HepG2 (cell line): ENCODE results near the gene THSD4. TPM values are rescaled to one million over a fixed set of nuclear protein-coding genes. Genes with fewer than 3 reads are reported as not detected.

Experiments used
- ATAC-seq: fragments of 200-7000 bp; cut with Tn5 transposase; 3 replicates; pipeline ENCODE4 v1.9.1; 2020; ENCODE audit warnings: mild to moderate bottlenecking, moderate library complexity
- BruUV-seq: library from RNA; stranded (reverse); fragments of 400-500 nt; replicated peaks from 2 replicates; lab custom pipeline; 2021; lab: Mats Ljungman, UMichigan
- CTCF ChIA-PET: fragments of 300-600 bp; formaldehyde crosslinking; extraction: SDS; loops from one replicate; lab custom pipeline; 2021; ENCODE audit warnings: low total read pairs, inconsistent platforms, low intra/inter-chr PET ratio; lab: Yijun Ruan, JAX
- POLR2A ChIA-PET: fragments of 350-600 bp; sonication (Branson Sonifier 250); formaldehyde crosslinking; loops from one replicate; lab custom pipeline; 2020; ENCODE audit warnings: antibody characterized with exemption, inconsistent platforms; lab: Yijun Ruan, JAX
- DNase-seq: peaks from one replicate; pipeline ENCODE4 v3.0.0-alpha.2; 2015; ENCODE audit warnings: low spot score
- FAIRE-seq: peaks from 3 replicates; lab custom pipeline; 2011; peaks lifted over from hg19 to GRCh38; lab: Jason Lieb, UNC
- H2AFZ ChIP-seq: one replicate; pipeline ENCODE4 v1.6.1; 2011; ENCODE audit warnings: low read length, inconsistent platforms
- H3K27ac ChIP-seq: fragments of 300-600 bp; 3 replicates; pipeline ENCODE4 v1.8.0; 2011; ENCODE audit warnings: mixed run types, mild to moderate bottlenecking, mixed read lengths, low read length, inconsistent platforms; ENCODE audit not compliant: insufficient read depth; ENCODE audit errors: extremely low read length
- H3K27me3 ChIP-seq, 2 experiments: fragments of 200-600 bp in 1 of 2; 2 replicates in 1 of 2; 3 replicates in 1 of 2; pipeline versions ENCODE4 v1.6.0 to v1.8.0; 2011; ENCODE audit warnings: low read length in 2 of 2, mild to moderate bottlenecking in 2 of 2, moderate library complexity in 2 of 2, inconsistent platforms in 1 of 2; ENCODE audit not compliant: insufficient read depth in 2 of 2, control insufficient read depth in 1 of 2
- H3K36me3 ChIP-seq, 2 experiments: fragments of 200-600 bp in 1 of 2; replicated peaks in 1 of 2; 2 replicates in 1 of 2; 3 replicates in 1 of 2; pipeline versions ENCODE4 v1.5.1 to v1.8.0; 2011; ENCODE audit warnings: low read length in 2 of 2, inconsistent platforms in 1 of 2; ENCODE audit not compliant: insufficient read depth in 2 of 2, control insufficient read depth in 1 of 2
- H3K4me1 ChIP-seq: 2 replicates; pipeline ENCODE4 v1.5.1; 2012; ENCODE audit warnings: low read length, inconsistent platforms; ENCODE audit not compliant: insufficient read depth
- H3K4me2 ChIP-seq: 2 replicates; pipeline ENCODE4 v1.6.0; 2011; ENCODE audit warnings: low read depth, low read length, inconsistent platforms
- H3K4me3 ChIP-seq, 3 experiments: fragments of 200-600 bp in 1 of 3; sonication (generic), shearing (Covaris generic) in 1 of 3; replicated peaks in 1 of 3; 2 replicates each; pipeline ENCODE4 v1.5.1; 2011 to 2016; ENCODE audit warnings: low read length in 3 of 3, inconsistent platforms in 2 of 3, low read depth in 2 of 3, mild to moderate bottlenecking in 2 of 3, control low read depth in 1 of 3, mixed read lengths in 1 of 3; ENCODE audit not compliant: insufficient read depth in 1 of 3
- H3K79me2 ChIP-seq: one replicate; pipeline ENCODE4 v1.6.1; 2011; ENCODE audit warnings: low read length, inconsistent platforms; ENCODE audit not compliant: insufficient read depth
- H3K9ac ChIP-seq: 2 replicates; pipeline ENCODE4 v1.6.0; 2011; ENCODE audit warnings: mild to moderate bottlenecking, low read depth, low read length, inconsistent platforms; ENCODE audit not compliant: insufficient read depth
- H3K9me3 ChIP-seq: 2 replicates; pipeline ENCODE4 v1.5.1; 2012; ENCODE audit warnings: mild to moderate bottlenecking, low read length
- H4K20me1 ChIP-seq: 2 replicates; pipeline ENCODE4 v1.6.0; 2011; ENCODE audit warnings: inconsistent platforms, mild to moderate bottlenecking, low read length, moderate library complexity; ENCODE audit not compliant: insufficient read depth
- ATF4 ChIP-seq, 2 experiments: fragments of 450-650 bp in 1 of 2; sonication (generic) in 1 of 2; formaldehyde crosslinking; IDR thresholded peaks; 2 replicates each; pipeline versions ENCODE4 v1.5.0 to v1.8.0; 2020 to 2022; ENCODE audit warnings: mild to moderate bottlenecking in 1 of 2, missing genetic modification reagents in 1 of 2
- DNMT3B ChIP-seq: conservative IDR thresholded peaks from 2 replicates; pipeline ENCODE4 v1.6.1; 2016; ENCODE audit warnings: missing biosample characterization, control low read depth
- GATAD2A ChIP-seq: IDR thresholded peaks from 2 replicates; pipeline ENCODE4 v1.6.1; 2016
- HNRNPH1 ChIP-seq: fragments of 200-400 bp; formaldehyde crosslinking; optimal IDR thresholded peaks from 2 replicates; pipeline ENCODE3; 2017; ENCODE audit warnings: mild to moderate bottlenecking, low read depth, low read length
- HOMEZ ChIP-seq: IDR thresholded peaks from 2 replicates; pipeline ENCODE4 v1.6.1; 2016; ENCODE audit warnings: low read depth
- IKZF4 ChIP-seq: sonication (generic); formaldehyde crosslinking; IDR thresholded peaks from 2 replicates; pipeline ENCODE4 v1.5.1; 2020; ENCODE audit warnings: borderline replicate concordance, mild to moderate bottlenecking, low read depth, missing genetic modification reagents; ENCODE audit errors: not compliant biosample characterization
- MXD3 ChIP-seq: IDR thresholded peaks from 2 replicates; pipeline ENCODE4 v1.6.1; 2016; ENCODE audit warnings: mild to moderate bottlenecking, missing biosample characterization, missing genetic modification reagents
- MXD4 ChIP-seq: IDR thresholded peaks from 2 replicates; pipeline ENCODE4 v1.6.1; 2016; ENCODE audit warnings: mild to moderate bottlenecking, missing biosample characterization, missing genetic modification reagents
- NFIC ChIP-seq: IDR thresholded peaks from 2 replicates; pipeline ENCODE4 v1.6.1; 2012; ENCODE audit warnings: mild to moderate bottlenecking, low read length, inconsistent platforms
- NR2F6 ChIP-seq, 2 experiments: IDR thresholded peaks; 2 replicates each; pipeline ENCODE4 v1.6.1; 2016; ENCODE audit warnings: antibody characterized with exemption in 1 of 2, mild to moderate bottlenecking in 1 of 2
- TARDBP ChIP-seq: sonication (generic); formaldehyde crosslinking; IDR thresholded peaks from 2 replicates; pipeline ENCODE4 v1.8.0; 2022; ENCODE audit warnings: mild to moderate bottlenecking, missing genetic modification reagents
- TEF ChIP-seq: sonication (generic); formaldehyde crosslinking; IDR thresholded peaks from 2 replicates; pipeline ENCODE4 v1.5.0; 2020; ENCODE audit warnings: missing genetic modification reagents
- ZNF160 ChIP-seq: sonication (generic); formaldehyde crosslinking; IDR thresholded peaks from 2 replicates; pipeline ENCODE4 v1.8.0; 2022; ENCODE audit warnings: mild to moderate bottlenecking, inconsistent platforms, missing genetic modification reagents
- ZNF770 ChIP-seq: sonication (generic); formaldehyde crosslinking; IDR thresholded peaks from 2 replicates; pipeline ENCODE4 v1.5.0; 2020; ENCODE audit warnings: mild to moderate bottlenecking, missing genetic modification reagents
- WGBS: methylation state at CpG from one replicate; pipeline ENCODE4 v1.1.6; 2017; ENCODE audit warnings: low lambda C conversion rate; 5-methylcytosine and 5-hydroxymethylcytosine counted together
- in situ Hi-C: cut with HindIII; loops from 2 replicates; pipeline ENCODE4 v1.10.0; 2017; ENCODE audit warnings: low pct_unique_long_range_greater_than_20kb; ENCODE audit not compliant: extremely low pct_ligation_motif_present
- intact Hi-C: fragments of 100-400 bp; cut with micrococcal nuclease; formaldehyde crosslinking; loops from one replicate; pipeline ENCODE4 v1.10.0; 2022; ENCODE audit not compliant: unreplicated experiment
- polyA plus RNA-seq, 8 experiments: library from polyadenylated mRNA; depleted of rRNA in 3 of 8; stranded (reverse) in 7 of 8; unstranded in 1 of 8; fragments of >200 nt; fragmentation: Illumina TruSeq in 4 of 8; extraction: Trizol in 4 of 8; gene quantifications; 2 replicates each; pipeline versions ENCODE4 v1.2.1 to v1.2.3, GENCODE V29; 2011 to 2016; ENCODE audit warnings: low read depth in 4 of 8, missing spikeins in 1 of 8, mixed read lengths in 1 of 8; ENCODE audit not compliant: insufficient read depth in 1 of 8
- total RNA-seq, 5 experiments: library from RNA; depleted of rRNA; stranded (reverse); fragments of >200 nt; fragmentation: Illumina TruSeq; extraction: Trizol; gene quantifications; 2 replicates each; pipeline ENCODE4 v1.2.3, GENCODE V29; 2016; ENCODE audit warnings: low read depth in 1 of 5

Gene THSD4
- total and polyA plus RNA-seq, 2 of the 13 experiments (the other 11 are each of a cell fraction or from before 2014, with no cell fraction given): 0.07 to 0.21 TPM

DNA sequence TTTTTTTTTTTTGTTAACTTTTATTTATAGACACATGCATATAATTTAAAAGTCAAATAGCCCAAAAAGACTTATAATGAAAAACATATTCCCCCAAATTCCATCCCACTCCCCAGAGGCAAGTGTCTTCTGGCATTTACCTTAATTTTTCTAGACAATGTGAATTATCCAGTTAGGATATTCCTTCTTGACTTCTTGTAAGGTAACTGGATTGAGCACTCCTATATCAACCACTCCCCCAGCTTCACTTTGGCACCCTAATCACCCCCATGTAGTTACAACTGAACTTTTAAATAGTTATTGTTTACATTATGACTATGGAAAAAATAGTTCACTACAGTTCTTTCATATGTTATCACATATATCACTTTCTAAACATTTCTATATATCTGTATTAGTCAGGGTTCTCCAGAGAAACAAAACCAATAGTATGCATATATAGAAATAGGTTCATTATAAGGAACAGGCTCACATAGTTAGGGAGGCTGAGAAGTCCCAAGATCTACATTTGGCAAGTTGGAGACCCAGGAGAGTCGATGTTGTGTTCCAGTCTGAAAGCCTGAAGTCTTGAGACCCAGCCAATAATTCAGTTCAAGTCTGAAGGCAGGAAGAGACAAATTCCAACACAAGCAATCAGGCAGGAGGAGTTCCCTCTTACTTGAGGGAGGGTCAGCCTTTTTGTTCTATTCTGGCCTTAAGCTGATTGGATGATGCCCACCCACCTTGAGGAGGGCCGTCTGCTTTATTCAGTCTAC is 175.8 kb downstream of the THSD4 start (continued):
- TF ChIP-seq ZNF160 (CRISPR knock-in tag) (no peak), TEF (CRISPR knock-in tag) (no peak), HOMEZ (CRISPR knock-in tag) (no peak), HNRNPH1 (no peak), MXD3 (no peak), MXD4 (CRISPR knock-in tag) (no peak), GATAD2A (CRISPR knock-in tag) (no peak)

DNA sequence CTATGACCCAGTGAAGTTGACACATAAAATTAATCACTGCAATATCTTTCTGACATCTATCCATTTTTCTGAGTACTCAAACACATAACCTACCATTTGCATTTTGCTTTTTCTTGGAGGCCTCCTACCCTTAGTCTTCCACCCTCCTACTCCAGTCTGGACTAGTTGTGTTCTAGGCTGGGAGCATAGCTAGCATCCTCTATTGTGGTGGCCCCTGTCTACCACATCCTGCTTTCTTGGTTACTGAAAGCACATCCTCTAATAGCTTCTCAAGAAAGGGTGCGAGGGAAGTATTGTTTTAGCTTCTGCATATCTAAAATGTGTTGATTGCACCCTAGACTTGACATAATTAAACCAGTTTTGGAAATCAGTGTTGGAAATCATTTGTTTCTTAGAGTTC is 176.5 kb downstream of the THSD4 start:
- no peaks in the 10 kb centered on the region for H3K36me3 ChIP-seq
- H3K27me3 ChIP-seq: no peaks in the 10 kb centered on the region
- FAIRE-seq: no peak
- H3K9ac ChIP-seq: no peak overlapping the region
- H2AFZ ChIP-seq: no peak overlapping the region
- ChIA-PET POLR2A (no interaction called here), CTCF (no interaction called here)
- in situ Hi-C loops (no loop called here), intact Hi-C loops (no loop called here)
- no peak overlapping the region for H3K27ac ChIP-seq
- H3K4me3 ChIP-seq: no peak overlapping the region
- no peaks in the 10 kb centered on the region for H4K20me1 ChIP-seq
- no peak for TF ChIP-seq TARDBP (CRISPR knock-in tag)
- no peak for TF ChIP-seq DNMT3B (CRISPR knock-in tag)
- no peak for TF ChIP-seq ATF4 (CRISPR knock-in tag; IDR thresholded peaks at IDR 0.05)
- TF ChIP-seq NR2F6 (IDR thresholded peaks at IDR 0.05): no peak
- no peak for TF ChIP-seq NR2F6 (CRISPR knock-in tag; IDR thresholded peaks at IDR 0.05)
- TF ChIP-seq NFIC: no peak
- no peak for TF ChIP-seq ZNF770 (CRISPR knock-in tag)
- no peak for TF ChIP-seq IKZF4 (CRISPR knock-in tag)
- no peaks in the 10 kb centered on the region for H3K79me2 ChIP-seq
- ATAC-seq: no peak
- WGBS: 64% methylated on average over 1 of the region's 1 CpG
- no peaks in the 10 kb centered on the region for H3K4me1 ChIP-seq
- BruUV-seq: no TSS peak
- no peaks in the 10 kb centered on the region for H3K9me3 ChIP-seq
- no peak for DNase-seq
- no peak overlapping the region for H3K4me2 ChIP-seq
